H9 (cell line): ENCODE data around the gene ARHGAP15. TPM values are rescaled to one million over a fixed set of nuclear protein-coding genes. Genes with fewer than 3 reads are reported as not detected.

Experiments
- DNase-seq: peaks from one replicate; pipeline ENCODE4 v3.0.0-alpha.2; 2017
- H2AFZ ChIP-seq: one replicate; pipeline ENCODE4 v1.6.1; 2013; ENCODE audit warnings: mild to moderate bottlenecking, low read length, control low read depth, moderate library complexity
- H2AK5ac ChIP-seq: 2 replicates; pipeline ENCODE4 v1.6.1; 2013; ENCODE audit warnings: low read length, control low read depth, mixed read lengths; ENCODE audit not compliant: insufficient read length
- H2BK120ac ChIP-seq: one replicate; pipeline ENCODE4 v1.6.1; 2013; ENCODE audit warnings: low read depth, mild to moderate bottlenecking, low read length, control low read depth, inconsistent platforms; ENCODE audit not compliant: poor library complexity, severe bottlenecking
- H2BK12ac ChIP-seq: 2 replicates; pipeline ENCODE4 v1.6.1; 2013; ENCODE audit warnings: low read length, control low read depth, mixed read lengths, low read depth; ENCODE audit not compliant: insufficient read length
- H2BK15ac ChIP-seq: 2 replicates; pipeline ENCODE4 v1.6.1; 2013; ENCODE audit warnings: low read depth, low read length, control low read depth
- H2BK20ac ChIP-seq: one replicate; pipeline ENCODE4 v1.6.1; 2013; ENCODE audit warnings: low read depth, mild to moderate bottlenecking, low read length, control low read depth, inconsistent platforms; ENCODE audit not compliant: poor library complexity, severe bottlenecking
- H2BK5ac ChIP-seq: 2 replicates; pipeline ENCODE4 v1.6.1; 2013; ENCODE audit warnings: low read length, control low read depth, mixed read lengths; ENCODE audit not compliant: insufficient read length
- H3K14ac ChIP-seq: 2 replicates; pipeline ENCODE4 v1.6.1; 2013; ENCODE audit warnings: low read length, control low read depth; ENCODE audit not compliant: insufficient read depth
- H3K18ac ChIP-seq: 2 replicates; pipeline ENCODE4 v1.6.1; 2013; ENCODE audit warnings: low read depth, mild to moderate bottlenecking, mixed read lengths, low read length, control low read depth; ENCODE audit not compliant: insufficient read length
- H3K23ac ChIP-seq: 2 replicates; pipeline ENCODE4 v1.6.1; 2013; ENCODE audit warnings: low read length, control low read depth, mixed read lengths, low read depth; ENCODE audit not compliant: insufficient read length
- H3K23me2 ChIP-seq: 2 replicates; pipeline ENCODE4 v1.6.1; 2013; ENCODE audit warnings: low read depth, mild to moderate bottlenecking, mixed read lengths, low read length, control low read depth; ENCODE audit not compliant: insufficient read length, poor library complexity, severe bottlenecking
- H3K27ac ChIP-seq: 2 replicates; pipeline ENCODE4 v1.5.1; 2013; ENCODE audit warnings: low read length, control low read depth, mixed read lengths, low read depth; ENCODE audit not compliant: insufficient read length
- H3K27me3 ChIP-seq: 2 replicates; pipeline ENCODE4 v1.6.1; 2013; ENCODE audit warnings: low read length, control low read depth, inconsistent platforms; ENCODE audit not compliant: insufficient read depth
- H3K4ac ChIP-seq: 2 replicates; pipeline ENCODE4 v1.6.1; 2013; ENCODE audit warnings: low read depth, mild to moderate bottlenecking, control low read depth, inconsistent platforms, low read length, moderate library complexity
- H3K4me1 ChIP-seq: 2 replicates; pipeline ENCODE4 v1.6.1; 2013; ENCODE audit warnings: low read length, control low read depth, inconsistent platforms; ENCODE audit not compliant: insufficient read depth
- H3K4me2 ChIP-seq: 2 replicates; pipeline ENCODE4 v1.6.1; 2013; ENCODE audit warnings: low read length, control low read depth, mixed read lengths; ENCODE audit not compliant: insufficient read length, insufficient read depth
- H3K56ac ChIP-seq: 2 replicates; pipeline ENCODE4 v1.6.1; 2013; ENCODE audit warnings: low read depth, mild to moderate bottlenecking, mixed read lengths, low read length, control low read depth; ENCODE audit not compliant: insufficient read length
- H3K79me1 ChIP-seq: 2 replicates; pipeline ENCODE4 v1.6.1; 2013; ENCODE audit warnings: low read depth, mild to moderate bottlenecking, moderate library complexity, low read length, control low read depth, inconsistent platforms; ENCODE audit not compliant: insufficient read depth, poor library complexity, severe bottlenecking
- H3K79me2 ChIP-seq: 2 replicates; pipeline ENCODE4 v1.6.1; 2013; ENCODE audit warnings: low read length, control low read depth, inconsistent platforms; ENCODE audit not compliant: insufficient read depth
- H3K9ac ChIP-seq: 2 replicates; pipeline ENCODE4 v1.6.1; 2013; ENCODE audit warnings: low read length, control low read depth, mixed read lengths; ENCODE audit not compliant: insufficient read length; ENCODE audit errors: extremely low read depth
- H3K9me3 ChIP-seq: one replicate; pipeline ENCODE4 v1.6.1; 2013; ENCODE audit warnings: low read depth, low read length, inconsistent platforms; ENCODE audit not compliant: control insufficient read depth
- H3T11ph ChIP-seq: one replicate; pipeline ENCODE4 v1.6.1; 2013; ENCODE audit warnings: mild to moderate bottlenecking, low read length, control low read depth, inconsistent platforms
- H4K20me1 ChIP-seq: one replicate; pipeline ENCODE4 v1.6.1; 2013; ENCODE audit not compliant: control insufficient read depth, insufficient read length, insufficient read depth
- H4K5ac ChIP-seq: 2 replicates; pipeline ENCODE4 v1.6.1; 2013; ENCODE audit warnings: low read depth, mild to moderate bottlenecking, mixed read lengths, low read length, control low read depth; ENCODE audit not compliant: insufficient read length
- H4K8ac ChIP-seq: replicated peaks from 2 replicates; pipeline ENCODE4 v1.6.1; 2013; ENCODE audit warnings: low read length, control low read depth, mixed read lengths, low read depth; ENCODE audit not compliant: insufficient read length
- H4K91ac ChIP-seq: 2 replicates; pipeline ENCODE4 v1.6.1; 2013; ENCODE audit warnings: low read depth, mild to moderate bottlenecking, moderate library complexity, mixed read lengths, low read length, control low read depth; ENCODE audit not compliant: insufficient read length
- H3K27ac Mint-ChIP-seq, 3 experiments: 2 replicates in 2 of 3; 3 replicates in 1 of 3; pipeline ENCODE4 v1.8.0; 2020 to 2021; ENCODE audit warnings: mixed read lengths in 3 of 3, mild to moderate bottlenecking in 1 of 3, moderate library complexity in 1 of 3
- H3K27me3 Mint-ChIP-seq: 2 replicates; pipeline ENCODE4 v1.8.0; 2021; ENCODE audit warnings: low read depth, mild to moderate bottlenecking, moderate library complexity, mixed read lengths
- H3K36me3 Mint-ChIP-seq, 3 experiments: 2 replicates in 2 of 3; 3 replicates in 1 of 3; pipeline ENCODE4 v1.8.0; 2020 to 2021; ENCODE audit warnings: low read depth in 3 of 3, mixed read lengths in 3 of 3; ENCODE audit not compliant: insufficient read depth in 1 of 3
- H3K4me1 Mint-ChIP-seq, 2 experiments: 2 replicates each; pipeline ENCODE4 v1.8.0; 2020; ENCODE audit warnings: mixed read lengths in 2 of 2
- H3K4me3 Mint-ChIP-seq, 2 experiments: 2 replicates in 1 of 2; 3 replicates in 1 of 2; pipeline ENCODE4 v1.8.0; 2020 to 2021; ENCODE audit warnings: mild to moderate bottlenecking in 2 of 2, mixed read lengths in 2 of 2, moderate library complexity in 1 of 2
- H3K9me3 Mint-ChIP-seq, 2 experiments: 2 replicates in 1 of 2; 3 replicates in 1 of 2; pipeline ENCODE4 v1.8.0; 2020; ENCODE audit warnings: mild to moderate bottlenecking in 2 of 2, mixed read lengths in 2 of 2, moderate library complexity in 1 of 2
- CTCF ChIP-seq: fragments of 200-600 bp; sonication (generic); conservative IDR thresholded peaks from 3 replicates; pipeline ENCODE4 v1.8.0; 2021; ENCODE audit warnings: antibody characterized with exemption, mild to moderate bottlenecking
- WGBS: extraction: QIAGEN DNeasy Blood & Tissue Kit; methylation state at CpG from one replicate; pipeline ENCODE4 v1.1.7; 2013; ENCODE audit warnings: missing lambda C conversion rate, low lambda C conversion rate, mixed read lengths; ENCODE audit not compliant: insufficient read length; ENCODE audit errors: extremely low coverage; 5-methylcytosine and 5-hydroxymethylcytosine counted together
- total RNA-seq: library from RNA; stranded (reverse); gene quantifications from 2 replicates; pipeline ENCODE4 v1.2.1, GENCODE V29; 2021

The ARHGAP15 gene
- total RNA-seq, 1 experiment from 2014 or later = not detected

- Histone ChIP-seq H4K8ac (no peak overlapping the region), H3K14ac (no peak overlapping the region), H2BK20ac (no peak overlapping the region), H4K91ac (no peak overlapping the region), H4K5ac (no peak overlapping the region), H3K4ac (no peak overlapping the region), H3K9ac (no peak overlapping the region), H3K79me2 (no peaks in the 10 kb centered on the region), H3K23me2 (no peaks in the 10 kb centered on the region), H3K4me1 (peaks cover 3% of the 10 kb centered on the region; the same call in 1 of the 2 replicates), H3T11ph (no peak overlapping the region), H3K23ac (no peak overlapping the region), H3K56ac (no peak overlapping the region), H2BK120ac (no peak overlapping the region), H3K4me2 (no peak overlapping the region), H2BK5ac (no peak overlapping the region), H2AFZ (no peak overlapping the region), H3K79me1 (no peaks in the 10 kb centered on the region), H2BK15ac (no peak overlapping the region), H3K18ac (no peak overlapping the region), H3K27ac (no peak overlapping the region), H3K27me3 (no peaks in the 10 kb centered on the region), H2AK5ac (no peak overlapping the region), H2BK12ac (no peak overlapping the region), H4K20me1 (no peaks in the 10 kb centered on the region), H3K9me3 (no peaks in the 10 kb centered on the region)
- no peaks in the 10 kb centered on the region for H3K9me3 Mint-ChIP-seq
- peaks cover 0 to 10% (median 0%) of the 10 kb centered on the region in 3 experiments; a peak in 3 of 7 replicates for H3K36me3 Mint-ChIP-seq
- no peak overlapping the region for H3K27ac Mint-ChIP-seq
- H3K4me1 Mint-ChIP-seq = peaks cover 8 to 12% of the 10 kb centered on the region in 2 experiments
- TF ChIP-seq CTCF = no peak
- no peak for DNase-seq
- H3K4me3 Mint-ChIP-seq = no peak overlapping the region
- H3K27me3 Mint-ChIP-seq = no peaks in the 10 kb centered on the region
- WGBS = no CpG with 5 or more reads among the region's 1 CpG
Observed at GRCh38 chr2:143801561-143801960, 672.3 kb downstream of the ARHGAP15 start.
